ENCODE results near the gene KLHDC8A.

KLHDC8A gene

DNA sequence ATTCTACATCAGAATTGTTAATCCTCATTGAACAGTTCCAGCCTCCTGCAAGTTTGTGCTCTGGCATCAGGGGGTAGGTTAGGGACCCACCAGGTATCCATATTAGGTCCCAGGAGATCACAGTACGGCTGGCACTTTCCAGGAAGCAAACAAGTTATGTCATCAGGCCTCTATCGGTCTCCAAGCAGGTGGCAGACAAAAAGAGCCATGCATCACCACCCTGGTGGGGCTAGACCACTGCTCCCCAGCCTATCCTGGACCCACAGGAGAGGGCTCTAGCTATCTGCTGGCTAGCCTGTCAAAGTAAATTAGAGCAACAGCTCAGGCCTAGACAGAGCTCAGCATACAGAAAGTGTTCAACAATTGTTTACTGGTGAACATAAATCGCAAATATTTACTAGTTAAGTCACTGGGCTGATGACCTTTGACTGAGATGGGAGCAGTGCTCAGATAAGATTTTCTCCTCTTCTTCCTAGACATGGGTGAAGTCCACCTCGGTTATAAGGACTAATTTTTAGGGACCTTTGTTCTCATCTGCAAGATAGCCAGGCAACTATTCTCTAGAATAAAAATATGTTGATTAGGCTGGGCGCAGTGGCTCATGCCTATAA lies 41.6 kb downstream of the KLHDC8A start:
- no peak for DNase-seq (ENCODE audit: low spot score)
- no peak for TF ChIP-seq CTCF (IDR thresholded peaks at IDR 0.05; ENCODE audit: extremely low read depth, missing control alignments)

DNA sequence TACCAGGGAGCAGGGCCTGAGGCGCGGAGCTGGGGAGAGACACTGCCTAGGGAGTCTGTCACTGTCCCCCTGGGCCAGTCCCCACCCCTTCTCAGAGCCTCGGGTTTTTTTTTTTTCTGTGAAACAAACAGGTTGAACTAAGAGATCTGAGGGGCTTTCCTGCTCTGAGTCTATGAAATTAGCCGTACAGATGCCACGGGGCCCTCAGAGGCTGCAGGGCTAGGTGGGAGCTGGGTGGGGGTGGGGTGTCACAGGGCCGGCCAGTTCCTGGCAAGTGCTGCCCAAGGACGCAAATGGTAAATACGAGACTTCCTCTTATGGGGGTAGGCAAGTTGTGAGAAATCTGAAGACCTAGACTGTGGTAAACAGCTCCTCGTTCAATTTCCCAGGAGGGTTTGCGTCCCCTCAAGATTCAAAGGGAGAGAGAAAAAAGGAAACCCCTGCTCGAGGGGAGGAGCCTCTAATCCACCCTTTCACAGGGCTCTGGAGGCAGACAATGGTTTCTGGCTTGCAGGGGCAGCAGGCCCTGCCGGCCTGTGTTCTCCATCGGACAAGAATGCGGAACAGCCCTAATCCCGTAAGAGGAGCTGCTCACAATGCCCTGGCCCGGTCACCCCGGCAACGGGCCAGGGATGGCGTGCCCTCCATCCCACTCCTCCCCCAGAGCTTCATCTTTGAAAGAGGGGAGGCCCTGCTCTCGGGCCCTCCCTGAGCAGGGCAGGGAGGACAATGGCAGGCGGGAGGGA lies 43.0 kb downstream of the KLHDC8A start:
- DNase-seq (ENCODE audit: low spot score): peak; percentile 73
- no peak for TF ChIP-seq CTCF (IDR thresholded peaks at IDR 0.05; ENCODE audit: extremely low read depth, missing control alignments)

DNA sequence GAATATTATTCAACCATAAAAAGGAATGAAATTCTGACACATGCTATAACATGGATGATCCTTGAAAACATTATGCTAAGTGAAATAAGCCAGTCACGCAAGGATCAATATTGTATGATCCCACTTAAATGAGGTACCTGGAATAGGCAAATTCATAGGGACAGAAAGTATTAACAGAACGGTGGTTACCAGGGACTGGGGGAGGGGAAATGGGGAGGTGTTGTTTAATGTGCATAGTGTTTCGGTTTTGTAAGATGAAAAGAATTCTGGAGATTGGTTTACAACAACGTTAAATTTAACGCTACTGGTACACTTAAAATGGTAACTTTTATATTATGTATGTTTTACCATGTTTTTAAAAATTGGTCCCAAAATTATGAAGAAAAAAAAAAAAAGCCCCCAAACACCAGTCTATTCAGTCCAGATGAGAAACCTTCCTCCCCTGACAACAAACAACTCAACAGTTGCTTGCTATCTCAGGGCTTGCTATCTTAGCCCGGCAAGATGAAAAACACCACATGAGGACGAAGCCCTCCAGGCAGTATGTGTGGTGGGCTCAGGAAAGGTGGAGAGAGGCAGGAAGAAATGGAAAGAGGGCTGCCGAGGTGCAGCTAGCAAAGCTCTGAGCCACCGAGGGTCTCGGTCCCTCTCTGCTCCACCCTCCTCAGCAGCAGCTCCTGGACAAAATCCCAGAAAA lies 43.7 kb downstream of the KLHDC8A start:
- no peak for TF ChIP-seq CTCF (IDR thresholded peaks at IDR 0.05; ENCODE audit: extremely low read depth, missing control alignments)
- no peak for DNase-seq (ENCODE audit: low spot score)

GRCh38 chr1:205310976-205311704 lies 45.6 kb downstream of the KLHDC8A start:
- no peak for TF ChIP-seq CTCF (IDR thresholded peaks at IDR 0.05; ENCODE audit: extremely low read depth, missing control alignments)
- DNase-seq (ENCODE audit: low spot score): peak; percentile 59

DNA sequence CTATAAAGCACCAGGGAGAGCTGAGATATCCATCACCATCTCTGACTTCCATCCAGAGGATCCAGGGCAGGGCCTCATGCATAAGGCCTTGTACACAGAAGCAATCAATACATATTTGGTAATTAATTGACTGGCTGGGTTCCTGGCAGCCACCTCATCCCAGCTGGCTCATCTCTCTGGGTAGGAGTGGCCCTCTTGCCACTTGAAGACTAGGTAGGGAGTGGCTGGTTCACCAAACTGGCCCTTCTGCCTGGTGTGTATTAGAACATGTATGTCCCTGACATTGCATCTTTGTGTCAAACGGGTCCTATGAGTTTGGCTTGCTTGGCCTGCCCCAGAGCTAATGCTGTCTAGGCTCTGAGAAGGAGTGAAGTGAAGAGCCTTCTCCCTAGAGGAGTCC lies 47.0 kb downstream of the KLHDC8A start:
- DNase-seq (ENCODE audit: low spot score): no peak
- TF ChIP-seq CTCF (IDR thresholded peaks at IDR 0.05; ENCODE audit: extremely low read depth, missing control alignments): no peak

DNA sequence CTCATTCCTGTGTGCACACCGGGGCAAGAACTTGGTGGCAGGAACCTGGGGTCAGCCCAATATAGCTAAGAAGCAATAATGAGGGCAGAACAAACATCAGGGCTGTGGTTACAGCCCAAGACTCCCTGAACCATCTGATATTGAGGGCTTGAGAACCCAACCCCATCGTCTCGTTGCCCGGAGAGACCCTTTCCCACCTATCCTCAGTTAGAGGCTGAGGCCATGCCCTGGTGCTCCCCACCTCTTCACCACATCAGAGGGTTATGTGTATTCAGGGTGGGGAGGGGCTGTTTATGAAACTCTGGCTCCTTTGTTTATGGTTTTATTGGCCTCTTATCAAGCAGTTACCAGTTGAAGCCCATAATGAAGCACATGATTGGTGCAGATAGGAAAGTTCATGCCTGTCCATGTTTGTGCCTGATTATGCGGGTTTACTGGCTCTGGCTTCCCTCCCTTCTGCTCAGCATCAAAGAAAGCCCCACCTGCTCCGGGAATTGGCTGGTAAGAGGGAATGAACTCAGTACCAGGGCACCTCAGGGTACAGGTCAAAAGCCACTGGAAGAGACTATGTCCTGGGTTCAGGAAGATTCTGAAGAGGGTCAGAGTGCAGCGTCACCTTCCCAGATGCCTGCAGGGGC lies 49.7 kb downstream of the KLHDC8A start:
- no peak for TF ChIP-seq CTCF (IDR thresholded peaks at IDR 0.05; ENCODE audit: extremely low read depth, missing control alignments)
- no peak for DNase-seq (ENCODE audit: low spot score)
